ENCODE measurements around the gene EPHA7. TPM values are rescaled to one million over a fixed set of nuclear protein-coding genes. Genes with fewer than 3 reads are reported as not detected.

EPHA7 gene
- total RNA-seq, 2 donors from 2014 or later: 2.5 to 5.5 TPM

GRCh38 chr6:93433592-93433991 lies 14.2 kb upstream of the EPHA7 start:
- H3K4me1 Mint-ChIP-seq: peaks cover 3% of the 10 kb centered on the region
- Histone ChIP-seq H3K27ac (ENCODE audit: low read depth, low read length) (no peak overlapping the region), H3K36me3 (ENCODE audit: control insufficient read depth, insufficient read depth, low read length) (no peaks in the 10 kb centered on the region), H3K9me3 (ENCODE audit: control insufficient read depth, low read length) (no peaks in the 10 kb centered on the region), H3K9ac (ENCODE audit: extremely low read depth, low read length, poor library complexity, severe bottlenecking) (no peak overlapping the region), H3K27me3 (ENCODE audit: control insufficient read depth, insufficient read depth, low read length, poor library complexity, severe bottlenecking) (no peaks in the 10 kb centered on the region), H3K4me1 (ENCODE audit: control insufficient read depth, insufficient read depth, low read length) (no peaks in the 10 kb centered on the region), H3K4me3 (ENCODE audit: low read length) (no peak overlapping the region)
- H3K36me3 Mint-ChIP-seq (ENCODE audit: low read depth): no peaks in the 10 kb centered on the region
- no peak overlapping the region for H3K27ac Mint-ChIP-seq
- TF ChIP-seq CTCF (conservative IDR thresholded peaks at IDR 0.05): no peak
- H3K9me3 Mint-ChIP-seq: no peaks in the 10 kb centered on the region
- H3K27me3 Mint-ChIP-seq (ENCODE audit: insufficient read depth): peaks cover 2% of the 10 kb centered on the region
- H3K4me3 Mint-ChIP-seq: no peak overlapping the region
- no peak for DNase-seq
- 97% methylated on average over 2 of the region's 2 CpGs; no CpG with 5 or more reads in 1 of the 2 experiments for WGBS, 2 experiments (ENCODE audit: insufficient coverage in 1 of 2, insufficient read length in 1 of 2)

GRCh38 chr6:93424303-93425064 lies 5.1 kb upstream of the EPHA7 start:
- H3K4me1 Mint-ChIP-seq: peaks cover 7% of the 10 kb centered on the region
- Histone ChIP-seq H3K9ac (ENCODE audit: extremely low read depth, low read length, poor library complexity, severe bottlenecking) (no peak overlapping the region), H3K9me3 (ENCODE audit: control insufficient read depth, low read length) (no peaks in the 10 kb centered on the region), H3K4me1 (ENCODE audit: control insufficient read depth, insufficient read depth, low read length) (no peaks in the 10 kb centered on the region), H3K27ac (ENCODE audit: low read depth, low read length) (no peak overlapping the region), H3K4me3 (ENCODE audit: low read length) (no peak overlapping the region), H3K36me3 (ENCODE audit: control insufficient read depth, insufficient read depth, low read length) (no peaks in the 10 kb centered on the region), H3K27me3 (ENCODE audit: control insufficient read depth, insufficient read depth, low read length, poor library complexity, severe bottlenecking) (peaks cover 22% of the 10 kb centered on the region)
- DNase-seq: no peak
- 14 to 45% methylated on average over 1 to 2 of the region's 2 CpGs for WGBS, 2 experiments (ENCODE audit: insufficient coverage in 1 of 2, insufficient read length in 1 of 2)
- no peaks in the 10 kb centered on the region for H3K9me3 Mint-ChIP-seq
- no peak overlapping the region for H3K4me3 Mint-ChIP-seq
- no peak overlapping the region for H3K27ac Mint-ChIP-seq
- H3K27me3 Mint-ChIP-seq (ENCODE audit: insufficient read depth): peaks cover 22% of the 10 kb centered on the region
- no peaks in the 10 kb centered on the region for H3K36me3 Mint-ChIP-seq (ENCODE audit: low read depth)
- peak; percentile 77 for TF ChIP-seq CTCF (conservative IDR thresholded peaks at IDR 0.05)

- no peak overlapping the region for H3K4me3 ChIP-seq (ENCODE audit: low read length)
- peak; percentile 79 for TF ChIP-seq CTCF (conservative IDR thresholded peaks at IDR 0.05)
- H3K9ac ChIP-seq (ENCODE audit: extremely low read depth, low read length, poor library complexity, severe bottlenecking): no peak overlapping the region
- H3K9me3 ChIP-seq (ENCODE audit: control insufficient read depth, low read length): no peaks in the 10 kb centered on the region
- no peaks in the 10 kb centered on the region for H3K36me3 Mint-ChIP-seq (ENCODE audit: low read depth)
- H3K27ac ChIP-seq (ENCODE audit: low read depth, low read length): no peak overlapping the region
- H3K27me3 ChIP-seq (ENCODE audit: control insufficient read depth, insufficient read depth, low read length, poor library complexity, severe bottlenecking): peaks cover 22% of the 10 kb centered on the region
- H3K27me3 Mint-ChIP-seq (ENCODE audit: insufficient read depth): peaks cover 20% of the 10 kb centered on the region
- H3K27ac Mint-ChIP-seq: no peak overlapping the region
- no peaks in the 10 kb centered on the region for H3K4me1 ChIP-seq (ENCODE audit: control insufficient read depth, insufficient read depth, low read length)
- no peaks in the 10 kb centered on the region for H3K36me3 ChIP-seq (ENCODE audit: control insufficient read depth, insufficient read depth, low read length)
- H3K9me3 Mint-ChIP-seq: no peaks in the 10 kb centered on the region
- WGBS, 2 experiments (ENCODE audit: insufficient coverage in 1 of 2, insufficient read length in 1 of 2): 45% methylated on average over 2 of the region's 2 CpGs; no CpG with 5 or more reads in 1 of the 2 experiments
- H3K4me1 Mint-ChIP-seq: peaks cover 7% of the 10 kb centered on the region
- peak; percentile 79 for DNase-seq
- no peak overlapping the region for H3K4me3 Mint-ChIP-seq
Measured at GRCh38 chr6:93423542-93423941, 4.2 kb upstream of the EPHA7 start.
